ENCODE data around the gene PRXL2A. TPM values are rescaled to one million over a fixed set of nuclear protein-coding genes. Genes with fewer than 3 reads are reported as not detected.

Gene PRXL2A
- total RNA-seq, 1 experiment from 2014 or later = 47.1 TPM

DNA sequence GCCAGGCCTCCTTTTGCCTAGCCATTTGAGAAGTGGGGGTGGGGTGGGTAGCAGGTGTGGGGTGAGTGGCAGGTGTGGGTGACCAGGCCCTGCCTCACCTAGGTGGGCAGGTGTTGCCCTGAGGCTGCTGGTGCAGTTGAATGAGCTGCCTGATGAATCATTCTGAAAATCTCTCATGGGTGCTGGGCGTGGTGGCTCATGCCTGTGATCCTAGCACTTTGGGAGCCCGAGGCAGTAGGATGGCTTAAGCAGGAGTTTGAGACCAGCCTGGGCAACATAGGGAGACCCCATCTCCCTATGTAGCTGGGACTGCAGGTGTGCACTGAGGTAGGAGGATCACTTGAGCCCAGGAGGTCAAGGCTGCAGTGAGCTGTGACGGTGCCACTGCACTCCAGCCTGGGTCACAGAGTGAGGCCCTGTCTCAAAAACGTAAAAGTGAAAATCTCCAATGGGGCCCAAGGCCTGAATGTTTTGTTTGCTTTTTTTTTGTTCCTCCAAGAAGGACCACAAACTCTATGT is 63.4 kb downstream of the PRXL2A start:
- peaks cover 2% of the 10 kb centered on the region; the same call in 1 of the 2 replicates for H3K79me2 ChIP-seq (ENCODE audit: insufficient read depth, low read length)
- no peaks in the 10 kb centered on the region for H3K9me3 ChIP-seq (ENCODE audit: control insufficient read depth, low read depth, low read length)
- H3K18ac ChIP-seq (ENCODE audit: insufficient read length, low read depth, low read length) = no peak overlapping the region
- H3K4me3 Mint-ChIP-seq = no peak overlapping the region
- no peak overlapping the region for H2BK120ac ChIP-seq (ENCODE audit: low read depth, low read length, poor library complexity, severe bottlenecking)
- no peak overlapping the region for H3K4ac ChIP-seq (ENCODE audit: low read depth, low read length)
- no peak overlapping the region for H3K9ac ChIP-seq (ENCODE audit: extremely low read depth, insufficient read length, low read length)
- no peak overlapping the region for H3K4me2 ChIP-seq (ENCODE audit: insufficient read depth, insufficient read length, low read length)
- peaks cover 8 to 19% (median 19%) of the 10 kb centered on the region in 3 experiments; a peak in 6 of 7 replicates for H3K36me3 Mint-ChIP-seq (ENCODE audit: insufficient read depth in 1 of 3, low read depth in 3 of 3)
- H4K8ac ChIP-seq (replicated peaks; ENCODE audit: insufficient read length, low read depth, low read length) = no peak overlapping the region
- peaks cover 9% of the 10 kb centered on the region for H3K79me1 ChIP-seq (ENCODE audit: insufficient read depth, low read depth, low read length, poor library complexity, severe bottlenecking)
- H2BK15ac ChIP-seq (ENCODE audit: low read depth, low read length) = no peak overlapping the region
- no peak overlapping the region for H4K5ac ChIP-seq (ENCODE audit: insufficient read length, low read depth, low read length)
- H4K91ac ChIP-seq (ENCODE audit: insufficient read length, low read depth, low read length) = no peak overlapping the region
- H3K56ac ChIP-seq (ENCODE audit: insufficient read length, low read depth, low read length) = no peak overlapping the region
- no peaks in the 10 kb centered on the region for H4K20me1 ChIP-seq (ENCODE audit: control insufficient read depth, insufficient read depth, insufficient read length)
- H3K27ac Mint-ChIP-seq = no peak overlapping the region
- no peak overlapping the region for H2BK12ac ChIP-seq (ENCODE audit: insufficient read length, low read depth, low read length)
- H3K9me3 Mint-ChIP-seq = no peaks in the 10 kb centered on the region
- H2AFZ ChIP-seq (ENCODE audit: low read length) = no peak overlapping the region
- peaks cover 8% of the 10 kb centered on the region; the same call in 1 of the 2 replicates for H3K4me1 ChIP-seq (ENCODE audit: insufficient read depth, low read length)
- no peak overlapping the region for H2AK5ac ChIP-seq (ENCODE audit: insufficient read length, low read length)
- TF ChIP-seq, protein P1, sequence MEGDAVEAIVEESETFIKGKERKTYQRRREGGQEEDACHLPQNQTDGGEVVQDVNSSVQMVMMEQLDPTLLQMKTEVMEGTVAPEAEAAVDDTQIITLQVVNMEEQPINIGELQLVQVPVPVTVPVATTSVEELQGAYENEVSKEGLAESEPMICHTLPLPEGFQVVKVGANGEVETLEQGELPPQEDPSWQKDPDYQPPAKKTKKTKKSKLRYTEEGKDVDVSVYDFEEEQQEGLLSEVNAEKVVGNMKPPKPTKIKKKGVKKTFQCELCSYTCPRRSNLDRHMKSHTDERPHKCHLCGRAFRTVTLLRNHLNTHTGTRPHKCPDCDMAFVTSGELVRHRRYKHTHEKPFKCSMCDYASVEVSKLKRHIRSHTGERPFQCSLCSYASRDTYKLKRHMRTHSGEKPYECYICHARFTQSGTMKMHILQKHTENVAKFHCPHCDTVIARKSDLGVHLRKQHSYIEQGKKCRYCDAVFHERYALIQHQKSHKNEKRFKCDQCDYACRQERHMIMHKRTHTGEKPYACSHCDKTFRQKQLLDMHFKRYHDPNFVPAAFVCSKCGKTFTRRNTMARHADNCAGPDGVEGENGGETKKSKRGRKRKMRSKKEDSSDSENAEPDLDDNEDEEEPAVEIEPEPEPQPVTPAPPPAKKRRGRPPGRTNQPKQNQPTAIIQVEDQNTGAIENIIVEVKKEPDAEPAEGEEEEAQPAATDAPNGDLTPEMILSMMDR (conservative IDR thresholded peaks at IDR 0.05) = no peak
- H3T11ph ChIP-seq (ENCODE audit: low read length) = no peak overlapping the region
- H2BK5ac ChIP-seq (ENCODE audit: insufficient read length, low read length) = no peak overlapping the region
- no peak for DNase-seq
- WGBS (ENCODE audit: extremely low coverage, insufficient read length, low lambda C conversion rate) = no CpG with 5 or more reads among the region's 4 CpGs
- no peak overlapping the region for H3K23ac ChIP-seq (ENCODE audit: insufficient read length, low read depth, low read length)
- H3K4me1 Mint-ChIP-seq = peaks cover 41 to 57% of the 10 kb centered on the region in 2 experiments
- H3K27ac ChIP-seq (ENCODE audit: insufficient read length, low read depth, low read length) = no peak overlapping the region
- no peak overlapping the region for H2BK20ac ChIP-seq (ENCODE audit: low read depth, low read length, poor library complexity, severe bottlenecking)
- no peak overlapping the region for H3K14ac ChIP-seq (ENCODE audit: insufficient read depth, low read length)
- H3K23me2 ChIP-seq (ENCODE audit: insufficient read length, low read depth, low read length, poor library complexity, severe bottlenecking) = no peaks in the 10 kb centered on the region
- no peaks in the 10 kb centered on the region; the same call in 1 of the 2 replicates for H3K27me3 ChIP-seq (ENCODE audit: insufficient read depth, low read length)
- peaks cover 42% of the 10 kb centered on the region for H3K27me3 Mint-ChIP-seq (ENCODE audit: low read depth)
